OCI-LY7 (cell line): Measurements from ENCODE around the gene PHKA2. TPM values are rescaled to one million over a fixed set of nuclear protein-coding genes. Genes with fewer than 3 reads are reported as not detected.

Source experiments
- BruUV-seq: library from RNA; stranded (reverse); fragments of 400-500 nt; replicated peaks from 2 replicates; lab custom pipeline; 2021; lab: Mats Ljungman, UMichigan
- CTCF ChIA-PET: fragments of 300-600 bp; sonication (Branson Sonifier 250); formaldehyde crosslinking; loops from one replicate; lab custom pipeline; 2022; ENCODE audit warnings: antibody characterized with exemption; ENCODE audit not compliant: unreplicated experiment; lab: Charles Lee
- POLR2A ChIA-PET: fragments of 300-600 bp; sonication (Branson Sonifier 250); formaldehyde crosslinking; loops from one replicate; lab custom pipeline; 2022; ENCODE audit warnings: antibody characterized with exemption; lab: Charles Lee
- DNase-seq: peaks from one replicate; pipeline ENCODE4 v3.0.0-alpha.2; 2015; ENCODE audit warnings: low spot score
- H2AFZ ChIP-seq: fragments of 200-600 bp; sonication (generic), shearing (Covaris generic); 2 replicates; pipeline ENCODE4 v1.6.1; 2014; ENCODE audit warnings: mild to moderate bottlenecking, antibody characterized with exemption, low read length, moderate library complexity
- H3K27ac ChIP-seq: fragments of 200-600 bp; sonication (generic); 2 replicates; pipeline ENCODE4 v1.5.1; 2014; ENCODE audit warnings: mixed run types, low read depth, mild to moderate bottlenecking, moderate library complexity, low read length, inconsistent platforms; ENCODE audit not compliant: poor library complexity, severe bottlenecking
- H3K36me3 ChIP-seq: fragments of 200-600 bp; sonication (generic); 2 replicates; pipeline ENCODE4 v1.6.1; 2014; ENCODE audit warnings: mild to moderate bottlenecking, antibody characterized with exemption, low read length, moderate library complexity, mixed read lengths; ENCODE audit not compliant: insufficient read depth
- H3K4me1 ChIP-seq: fragments of 200-600 bp; sonication (generic); 2 replicates; pipeline ENCODE4 v1.5.1; 2014; ENCODE audit warnings: mild to moderate bottlenecking, low read length; ENCODE audit not compliant: insufficient read depth, poor library complexity, severe bottlenecking
- H3K4me2 ChIP-seq: fragments of 200-600 bp; sonication (generic); 2 replicates; pipeline ENCODE4 v1.6.1; 2014; ENCODE audit warnings: mild to moderate bottlenecking, low read length
- H3K4me3 ChIP-seq: fragments of 200-600 bp; sonication (generic); 2 replicates; pipeline ENCODE4 v1.5.1; 2014; ENCODE audit warnings: mild to moderate bottlenecking, low read depth, low read length; ENCODE audit not compliant: poor library complexity, severe bottlenecking
- H3K79me2 ChIP-seq: fragments of 200-600 bp; sonication (generic); 2 replicates; pipeline ENCODE4 v1.6.1; 2016; ENCODE audit warnings: low read depth, mild to moderate bottlenecking, low read length, moderate library complexity, mixed read lengths; ENCODE audit not compliant: insufficient read depth
- H3K9me2 ChIP-seq: fragments of 200-600 bp; sonication (generic); 2 replicates; pipeline ENCODE4 v1.6.1; 2016; ENCODE audit warnings: mild to moderate bottlenecking, low read length, mixed read lengths; ENCODE audit not compliant: insufficient read depth
- H3K9me3 ChIP-seq: fragments of 200-600 bp; sonication (generic); 2 replicates; pipeline ENCODE4 v1.6.1; 2014; ENCODE audit warnings: mild to moderate bottlenecking, mixed run types, low read length, mixed read lengths
- H4K20me1 ChIP-seq: fragments of 200-600 bp; sonication (generic); 2 replicates; pipeline ENCODE4 v1.6.1; 2014; ENCODE audit warnings: mild to moderate bottlenecking, antibody characterized with exemption, low read length, moderate library complexity, mixed read lengths; ENCODE audit not compliant: insufficient read depth
- EZH2phosphoT487 ChIP-seq: fragments of 200-600 bp; sonication (generic); IDR thresholded peaks from 2 replicates; pipeline ENCODE4 v1.6.1; 2018; ENCODE audit warnings: low read depth, borderline replicate concordance, mild to moderate bottlenecking, mixed run types, antibody characterized with exemption, low read length, moderate library complexity, mixed read lengths
- intact Hi-C: fragments of 100-400 bp; cut with micrococcal nuclease; formaldehyde crosslinking; loops from one replicate; pipeline ENCODE4 v1.10.0; 2022; ENCODE audit not compliant: unreplicated experiment
- total RNA-seq, 2 experiments: library from RNA; depleted of rRNA in 1 of 2; stranded (reverse); fragments of >200 nt in 1 of 2; shearing (Covaris generic) in 1 of 2; gene quantifications; 2 replicates each; pipeline ENCODE4 v1.2.3, GENCODE V29; 2014 to 2022
- TF ChIP-seq, protein P1 (sequence below): fragments of 200-600 bp; sonication (generic); conservative IDR thresholded peaks from 2 replicates; pipeline ENCODE4 v1.5.1; 2014; ENCODE audit warnings: mild to moderate bottlenecking, antibody characterized with exemption, low read length, moderate library complexity, mixed read lengths

The PHKA2 gene
- total RNA-seq, 2 experiments from 2014 or later: 24.1 to 41.4 TPM

DNA sequence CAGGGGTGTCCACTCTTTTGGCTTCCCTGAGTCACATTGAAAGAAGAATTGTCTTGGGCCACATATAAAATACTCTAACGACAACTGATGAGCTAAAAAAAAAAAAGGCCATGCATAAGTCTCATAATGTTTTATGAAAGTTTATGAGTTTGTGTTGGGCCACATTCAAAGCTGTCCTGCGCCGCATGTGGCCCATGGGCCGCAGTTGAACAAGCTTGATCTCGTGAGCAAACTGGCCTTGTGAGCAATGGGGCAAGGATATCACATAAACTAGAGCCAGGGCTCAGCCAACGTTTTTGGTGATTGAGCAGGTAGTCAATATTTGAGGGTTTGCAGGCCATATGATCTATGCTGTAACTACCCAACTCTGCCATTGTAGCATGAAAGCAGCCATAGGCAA lies 44.6 kb upstream of the PHKA2 start:
- POLR2A ChIA-PET: interaction anchor here (0.5 to 1.2 kb wide), 2 partner anchors 305 to 891 kb away, joined by 3 to 5 read pairs; no protein-coding TSS in a partner anchor
- H3K4me3 ChIP-seq: no peak overlapping the region
- DNase-seq: no peak
- H4K20me1 ChIP-seq: no peaks in the 10 kb centered on the region
- no peak overlapping the region for H3K4me2 ChIP-seq
- H3K9me3 ChIP-seq: no peaks in the 10 kb centered on the region
- H3K79me2 ChIP-seq: no peaks in the 10 kb centered on the region
- H3K36me3 ChIP-seq: no peaks in the 10 kb centered on the region
- no peaks in the 10 kb centered on the region for H3K9me2 ChIP-seq
- TF ChIP-seq, protein P1, sequence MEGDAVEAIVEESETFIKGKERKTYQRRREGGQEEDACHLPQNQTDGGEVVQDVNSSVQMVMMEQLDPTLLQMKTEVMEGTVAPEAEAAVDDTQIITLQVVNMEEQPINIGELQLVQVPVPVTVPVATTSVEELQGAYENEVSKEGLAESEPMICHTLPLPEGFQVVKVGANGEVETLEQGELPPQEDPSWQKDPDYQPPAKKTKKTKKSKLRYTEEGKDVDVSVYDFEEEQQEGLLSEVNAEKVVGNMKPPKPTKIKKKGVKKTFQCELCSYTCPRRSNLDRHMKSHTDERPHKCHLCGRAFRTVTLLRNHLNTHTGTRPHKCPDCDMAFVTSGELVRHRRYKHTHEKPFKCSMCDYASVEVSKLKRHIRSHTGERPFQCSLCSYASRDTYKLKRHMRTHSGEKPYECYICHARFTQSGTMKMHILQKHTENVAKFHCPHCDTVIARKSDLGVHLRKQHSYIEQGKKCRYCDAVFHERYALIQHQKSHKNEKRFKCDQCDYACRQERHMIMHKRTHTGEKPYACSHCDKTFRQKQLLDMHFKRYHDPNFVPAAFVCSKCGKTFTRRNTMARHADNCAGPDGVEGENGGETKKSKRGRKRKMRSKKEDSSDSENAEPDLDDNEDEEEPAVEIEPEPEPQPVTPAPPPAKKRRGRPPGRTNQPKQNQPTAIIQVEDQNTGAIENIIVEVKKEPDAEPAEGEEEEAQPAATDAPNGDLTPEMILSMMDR: no peak
- TF ChIP-seq EZH2phosphoT487: no peak
- no peak overlapping the region for H2AFZ ChIP-seq
- intact Hi-C loops: no loop called here
- CTCF ChIA-PET: no interaction called here
- no peaks in the 10 kb centered on the region for H3K4me1 ChIP-seq
- no TSS peak for BruUV-seq
- H3K27ac ChIP-seq: no peak overlapping the region

DNA sequence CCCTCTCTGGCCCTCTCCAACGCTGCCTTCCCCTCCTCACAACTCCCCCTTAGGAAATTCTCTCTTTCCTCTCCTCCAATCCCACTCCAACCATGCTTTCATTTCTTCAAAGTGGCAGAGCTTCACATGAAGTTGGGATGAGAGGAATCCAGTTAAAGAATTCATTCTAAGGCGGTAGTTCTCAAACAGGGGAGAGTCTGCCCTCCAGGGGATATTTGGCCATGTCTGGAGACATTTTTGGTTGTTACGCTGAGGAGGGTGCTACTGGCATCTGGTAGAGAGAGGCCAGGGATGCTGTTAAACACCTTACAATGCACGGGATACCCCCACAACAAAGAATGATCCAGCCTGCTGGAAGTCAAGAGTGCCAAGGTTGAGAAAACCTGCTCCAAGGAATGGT lies 40.5 kb upstream of the PHKA2 start:
- Histone ChIP-seq H3K4me2 (no peak overlapping the region), H3K4me3 (no peak overlapping the region), H3K4me1 (no peaks in the 10 kb centered on the region), H3K36me3 (no peaks in the 10 kb centered on the region), H3K9me2 (no peaks in the 10 kb centered on the region), H4K20me1 (no peaks in the 10 kb centered on the region), H2AFZ (no peak overlapping the region), H3K79me2 (no peaks in the 10 kb centered on the region), H3K27ac (no peak overlapping the region), H3K9me3 (no peaks in the 10 kb centered on the region)
- no peak for DNase-seq
- ChIA-PET CTCF (no interaction called here), POLR2A (interaction anchor here (0.5 kb wide), 1 partner anchor 469 kb away, joined by 5 read pairs; no protein-coding TSS in a partner anchor)
- no TSS peak for BruUV-seq
- TF ChIP-seq EZH2phosphoT487: no peak
- TF ChIP-seq, protein P1: no peak
- intact Hi-C loops: no loop called here

DNA sequence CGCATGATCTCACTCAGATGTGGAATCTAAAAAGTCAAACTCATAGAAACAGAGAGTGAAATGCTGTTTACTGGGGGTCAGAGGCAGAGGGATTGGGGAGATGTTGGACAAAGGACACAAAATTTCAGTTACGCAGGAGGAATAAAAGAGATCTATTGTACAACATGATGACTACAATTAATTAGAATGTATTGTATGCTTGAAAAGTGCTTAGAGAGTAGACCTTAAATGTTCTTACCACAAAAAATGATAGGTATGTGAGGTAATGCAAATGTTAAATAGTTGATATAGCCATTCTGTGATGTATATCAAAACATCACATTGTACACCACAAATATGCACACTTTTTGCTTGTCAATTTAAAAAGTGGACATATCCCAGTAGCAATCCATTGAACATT lies 36.1 kb upstream of the PHKA2 start:
- no peaks in the 10 kb centered on the region for H4K20me1 ChIP-seq
- no peaks in the 10 kb centered on the region for H3K9me3 ChIP-seq
- TF ChIP-seq EZH2phosphoT487: no peak
- TF ChIP-seq, protein P1: no peak
- ChIA-PET POLR2A (no interaction called here), CTCF (no interaction called here)
- no peaks in the 10 kb centered on the region for H3K9me2 ChIP-seq
- BruUV-seq: no TSS peak
- H3K79me2 ChIP-seq: no peaks in the 10 kb centered on the region
- no peak overlapping the region for H3K4me2 ChIP-seq
- H3K4me3 ChIP-seq: no peak overlapping the region
- no peak overlapping the region for H2AFZ ChIP-seq
- no peaks in the 10 kb centered on the region for H3K36me3 ChIP-seq
- H3K27ac ChIP-seq: no peak overlapping the region
- H3K4me1 ChIP-seq: no peaks in the 10 kb centered on the region
- intact Hi-C loops: loop anchor here (10.0 kb wide), 1 partner anchor 315 kb away; no protein-coding TSS in a partner anchor
- no peak for DNase-seq
